Measurements from ENCODE around the gene DYNC1H1.

DNA sequence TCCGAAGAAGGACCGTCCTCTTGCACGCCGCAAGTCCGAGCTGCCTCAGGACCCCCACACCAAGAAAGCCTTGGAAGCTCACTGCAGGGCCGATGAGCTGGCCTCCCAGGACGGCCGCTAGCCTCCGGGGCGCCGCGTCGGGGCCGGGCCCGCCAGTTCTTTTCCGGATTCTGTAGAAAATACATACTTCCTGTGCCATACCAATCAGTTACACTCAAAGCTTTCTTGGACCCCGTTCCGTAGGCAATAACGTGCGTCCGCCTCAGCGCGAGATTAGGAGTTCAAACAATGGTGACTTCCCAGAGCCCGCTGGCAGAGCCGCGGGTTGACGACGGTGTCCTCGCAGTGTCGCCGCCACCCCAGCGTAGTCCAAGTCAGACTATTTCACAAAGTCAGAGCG, 39.2 kb upstream of the DYNC1H1 start:
- no peak for TF ChIP-seq POLR2A (IDR thresholded peaks at IDR 0.05)
- TF ChIP-seq, protein P1, sequence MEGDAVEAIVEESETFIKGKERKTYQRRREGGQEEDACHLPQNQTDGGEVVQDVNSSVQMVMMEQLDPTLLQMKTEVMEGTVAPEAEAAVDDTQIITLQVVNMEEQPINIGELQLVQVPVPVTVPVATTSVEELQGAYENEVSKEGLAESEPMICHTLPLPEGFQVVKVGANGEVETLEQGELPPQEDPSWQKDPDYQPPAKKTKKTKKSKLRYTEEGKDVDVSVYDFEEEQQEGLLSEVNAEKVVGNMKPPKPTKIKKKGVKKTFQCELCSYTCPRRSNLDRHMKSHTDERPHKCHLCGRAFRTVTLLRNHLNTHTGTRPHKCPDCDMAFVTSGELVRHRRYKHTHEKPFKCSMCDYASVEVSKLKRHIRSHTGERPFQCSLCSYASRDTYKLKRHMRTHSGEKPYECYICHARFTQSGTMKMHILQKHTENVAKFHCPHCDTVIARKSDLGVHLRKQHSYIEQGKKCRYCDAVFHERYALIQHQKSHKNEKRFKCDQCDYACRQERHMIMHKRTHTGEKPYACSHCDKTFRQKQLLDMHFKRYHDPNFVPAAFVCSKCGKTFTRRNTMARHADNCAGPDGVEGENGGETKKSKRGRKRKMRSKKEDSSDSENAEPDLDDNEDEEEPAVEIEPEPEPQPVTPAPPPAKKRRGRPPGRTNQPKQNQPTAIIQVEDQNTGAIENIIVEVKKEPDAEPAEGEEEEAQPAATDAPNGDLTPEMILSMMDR (IDR thresholded peaks at IDR 0.05), result no peak
